ENCODE data around the gene SPR. TPM values are rescaled to one million over a fixed set of nuclear protein-coding genes. Genes with fewer than 3 reads are reported as not detected.
A peak's percentile ranks its signal among the peaks of the same experiment; 100 is the strongest.

Gene SPR
- total and polyA plus RNA-seq, 2 of the 13 experiments (the other 11 are each of a cell fraction or from before 2014, with no cell fraction given): 34.0 to 96.0 TPM

- no peak for TF ChIP-seq ZNF230 (CRISPR knock-in tag; IDR thresholded peaks at IDR 0.05)
- no peak for TF ChIP-seq PLSCR1 (CRISPR knock-in tag; IDR thresholded peaks at IDR 0.05; ENCODE audit: borderline replicate concordance)
- TF ChIP-seq SMAD9 (CRISPR knock-in tag; IDR thresholded peaks at IDR 0.05): 0 out of 2 replicates have a peak, but pooled peaks have one; percentile 68
- TF ChIP-seq MAFG (CRISPR knock-in tag; IDR thresholded peaks at IDR 0.05): no peak
- no peak for TF ChIP-seq GATA4 (IDR thresholded peaks at IDR 0.05; ENCODE audit: borderline replicate concordance, low read depth)
- no peak for TF ChIP-seq ZNF878 (CRISPR knock-in tag; IDR thresholded peaks at IDR 0.05)
- no peak for TF ChIP-seq ZNF224 (CRISPR knock-in tag; IDR thresholded peaks at IDR 0.05)
- peak; percentile 38; the same call in 1 of the 2 replicates for TF ChIP-seq SOX5 (CRISPR knock-in tag; IDR thresholded peaks at IDR 0.05; ENCODE audit: borderline replicate concordance)
- TF ChIP-seq MIER3 (CRISPR knock-in tag; IDR thresholded peaks at IDR 0.05; ENCODE audit: borderline replicate concordance): 0 out of 2 replicates have a peak, but pooled peaks have one; percentile 22
- no peak for TF ChIP-seq HOXD1 (CRISPR knock-in tag; IDR thresholded peaks at IDR 0.05)
- TF ChIP-seq ZNF33B (CRISPR knock-in tag; IDR thresholded peaks at IDR 0.05): no peak
- no peak for TF ChIP-seq PAF1 (CRISPR knock-in tag; IDR thresholded peaks at IDR 0.05)
- TF ChIP-seq TARDBP (CRISPR knock-in tag; IDR thresholded peaks at IDR 0.05): no peak
- no peak for TF ChIP-seq NFYB (CRISPR knock-in tag; IDR thresholded peaks at IDR 0.05)
- peak; percentile 81; the same call in 1 of the 2 replicates for TF ChIP-seq HDAC2 (CRISPR knock-in tag; IDR thresholded peaks at IDR 0.05)
- no peak for TF ChIP-seq ZNF512B (CRISPR knock-in tag; IDR thresholded peaks at IDR 0.05; ENCODE audit: borderline replicate concordance)
- no peak for TF ChIP-seq CREB1 (IDR thresholded peaks at IDR 0.05)
- TF ChIP-seq CREB1 (CRISPR knock-in tag; IDR thresholded peaks at IDR 0.05): no peak
- TF ChIP-seq ZNF792 (CRISPR knock-in tag; IDR thresholded peaks at IDR 0.05): peak; percentile 94
- TF ChIP-seq USF2 (IDR thresholded peaks at IDR 0.05; ENCODE audit: low read depth, low read length): no peak
- no peak for TF ChIP-seq USF2 (CRISPR knock-in tag; IDR thresholded peaks at IDR 0.05; ENCODE audit: borderline replicate concordance)
- TF ChIP-seq ZNF282 (IDR thresholded peaks at IDR 0.05; ENCODE audit: partially characterized antibody): no peak
- 0 out of 2 replicates have a peak, but pooled peaks have one; percentile 47 for TF ChIP-seq ZSCAN20 (CRISPR knock-in tag; IDR thresholded peaks at IDR 0.05; ENCODE audit: borderline replicate concordance)
- no peak for TF ChIP-seq ZNF24 (IDR thresholded peaks at IDR 0.05)
- 0 out of 2 replicates have a peak, but pooled peaks have one; percentile 74 for TF ChIP-seq ETV6 (CRISPR knock-in tag; conservative IDR thresholded peaks at IDR 0.05)
- TF ChIP-seq HNF4A (CRISPR knock-in tag; IDR thresholded peaks at IDR 0.05): no peak
- TF ChIP-seq KAT2B (IDR thresholded peaks at IDR 0.05; ENCODE audit: borderline replicate concordance, low read depth, low read length): no peak
- TF ChIP-seq EHMT2 (IDR thresholded peaks at IDR 0.05; ENCODE audit: borderline replicate concordance, low read depth, low read length): peak; percentile 93
Observed at GRCh38 chr2:72883356-72883962, 3.7 kb upstream of the SPR start (continued).
